CD4-positive, alpha-beta T cell treated with Interleukin-6 at 100 ng/mL for 8 hours (primary cell): ENCODE measurements around the gene CARF.
"Not testable (repeated sequence)": the region's sequence is repeated elsewhere in the genome, so short reads cannot be mapped to it uniquely, and the experiment has no call there.

Experiments
- DNase-seq: peaks from one replicate; pipeline ENCODE4 v3.0.0-alpha.2; 2020; ENCODE audit warnings: mixed read lengths, low spot score

The CARF gene

GRCh38 chr2:202911512-202912341, at the start of gene CARF, which contains the start of gene WDR12:
Gene CARF, plus strand, starts transcription at chr2:202912275. Its CDS starts 29,628 bp downstream, at chr2:202941903.
Gene WDR12, minus strand, starts transcription at chr2:202911673. Its CDS starts 197 bp downstream, at chr2:202911476.
- peak; percentile 87 for DNase-seq

GRCh38 chr2:202870431-202871299, 41.4 kb upstream of the CARF start:
- DNase-seq, result peak; percentile 57

- peak; percentile 9 for DNase-seq
Measured at GRCh38 chr2:202871300-202872141, 40.6 kb upstream of the CARF start, which contains the start of gene ICA1L. Gene ICA1L, minus strand, starts transcription at chr2:202871766. Its CDS starts 42,757 bp downstream, at chr2:202829009.

GRCh38 chr2:202877699-202878098, 34.4 kb upstream of the CARF start:
- no peak for DNase-seq

- DNase-seq, result no peak
Measured at GRCh38 chr2:202881570-202881969, 30.5 kb upstream of the CARF start.

GRCh38 chr2:202883987-202884675, 27.9 kb upstream of the CARF start:
- DNase-seq, result no peak

- DNase-seq, result no peak
Measured at GRCh38 chr2:202885190-202885589, 26.9 kb upstream of the CARF start.

GRCh38 chr2:202905507-202905906, 6.6 kb upstream of the CARF start:
- not testable (repeated sequence) for DNase-seq

- no peak for DNase-seq
Measured at GRCh38 chr2:202908186-202908585, 3.9 kb upstream of the CARF start.

GRCh38 chr2:202909394-202910192, 2.5 kb upstream of the CARF start:
- no peak for DNase-seq

- not testable (repeated sequence) for DNase-seq
Measured at GRCh38 chr2:202910250-202910649, 1.8 kb upstream of the CARF start.

- no peak for DNase-seq
Measured at GRCh38 chr2:202910698-202911097, 1.4 kb upstream of the CARF start.

- no peak for DNase-seq
Measured at GRCh38 chr2:202911203-202911511, 918 bp upstream of the CARF start.

- DNase-seq, result not testable (repeated sequence)
Measured at GRCh38 chr2:202912342-202913201, 497 bp downstream of the CARF start.

- no peak for DNase-seq
Measured at GRCh38 chr2:202918860-202919259, 6.8 kb downstream of the CARF start.

- DNase-seq, result no peak
Measured at GRCh38 chr2:202932425-202933138, 20.5 kb downstream of the CARF start.

- DNase-seq, result no peak
Measured at GRCh38 chr2:202933139-202933510, 21.1 kb downstream of the CARF start.

- no peak for DNase-seq
Measured at GRCh38 chr2:202933958-202934357, 21.9 kb downstream of the CARF start.

GRCh38 chr2:202934456-202934855, 22.4 kb downstream of the CARF start:
- DNase-seq, result no peak
